GM18520 (cell line): ENCODE measurements around the gene THUMPD2.
"Not testable (repeated sequence)": the region's sequence is repeated elsewhere in the genome, so short reads cannot be mapped to it uniquely, and the experiment has no call there.

Experiments used
- ATAC-seq: cut with Tn5 transposase; IDR thresholded peaks from one replicate; pipeline ENCODE4 v1.9.1; 2021; ENCODE audit not compliant: unreplicated experiment

THUMPD2 gene

GRCh38 chr2:39762448-39762847, 16.6 kb downstream of the THUMPD2 start:
- no peak for ATAC-seq

DNA sequence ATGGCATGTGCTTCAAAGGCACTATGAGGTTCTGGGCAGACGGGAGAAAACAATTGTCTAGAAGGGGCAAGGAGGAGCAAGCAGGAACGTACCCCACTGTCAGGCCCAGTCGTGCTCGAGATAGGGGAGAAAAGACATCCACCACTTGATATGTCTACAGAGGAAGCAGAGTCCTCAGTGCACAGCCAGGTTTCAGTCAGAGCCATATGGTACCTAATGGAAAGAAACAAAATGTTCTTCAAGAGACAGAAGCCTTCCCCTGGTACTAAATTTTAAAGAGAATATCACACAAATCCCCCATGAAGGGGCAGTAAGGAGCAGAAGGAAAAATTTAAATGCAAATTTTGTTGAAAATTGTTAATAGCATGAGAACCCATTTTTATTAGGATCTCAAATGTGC, 21.9 kb downstream of the THUMPD2 start:
- ATAC-seq, result no peak

GRCh38 chr2:39755466-39755865, 23.6 kb downstream of the THUMPD2 start:
- ATAC-seq, result no peak

GRCh38 chr2:39743269-39743776, 35.7 kb downstream of the THUMPD2 start:
- ATAC-seq, result no peak

DNA sequence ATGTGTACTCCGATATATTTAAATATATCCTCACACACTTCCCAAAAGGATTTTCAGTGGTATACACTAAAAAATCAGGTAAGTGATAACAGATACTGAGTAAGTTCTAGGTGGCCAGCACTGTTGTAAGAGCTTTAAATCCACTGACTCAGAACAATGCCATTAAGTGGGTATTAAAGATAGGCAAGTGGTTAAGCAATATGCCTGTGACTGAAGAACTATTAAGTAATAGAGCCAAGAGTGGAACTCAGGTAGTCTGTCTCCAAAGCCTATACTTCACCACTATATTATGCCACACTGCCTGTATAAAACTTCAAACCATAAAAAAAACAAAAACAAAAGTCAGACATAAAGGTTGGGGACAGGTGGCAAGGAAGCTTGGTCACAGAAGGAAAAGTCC, 37.2 kb downstream of the THUMPD2 start:
- ATAC-seq, result no peak

GRCh38 chr2:39739386-39739785, 39.7 kb downstream of the THUMPD2 start:
- ATAC-seq, result no peak

DNA sequence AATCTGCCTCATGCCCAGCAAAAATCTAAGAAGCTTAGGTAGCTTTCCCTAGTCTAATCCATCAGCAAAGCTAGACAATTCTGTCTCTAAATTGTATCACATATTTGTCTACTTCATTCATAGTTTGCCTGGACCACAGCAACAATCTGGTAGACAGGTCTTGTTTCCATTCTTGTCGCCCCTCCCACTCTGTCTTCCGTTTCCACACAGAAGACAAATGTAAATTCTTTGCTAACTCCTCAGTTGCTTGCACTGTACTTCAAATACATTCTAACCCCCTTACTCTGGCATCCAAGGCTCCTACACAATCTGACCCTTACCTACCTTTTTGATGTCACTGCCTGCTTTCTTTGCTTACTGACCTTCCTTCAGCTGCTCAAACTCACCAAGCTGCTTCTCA, 40.1 kb downstream of the THUMPD2 start:
- no peak for ATAC-seq

GRCh38 chr2:39737661-39738060, 41.4 kb downstream of the THUMPD2 start:
- no peak for ATAC-seq

GRCh38 chr2:39736640-39737039, 42.4 kb downstream of the THUMPD2 start:
- no peak for ATAC-seq

- no peak for ATAC-seq
Measured at GRCh38 chr2:39735648-39736047, 43.4 kb downstream of the THUMPD2 start.

DNA sequence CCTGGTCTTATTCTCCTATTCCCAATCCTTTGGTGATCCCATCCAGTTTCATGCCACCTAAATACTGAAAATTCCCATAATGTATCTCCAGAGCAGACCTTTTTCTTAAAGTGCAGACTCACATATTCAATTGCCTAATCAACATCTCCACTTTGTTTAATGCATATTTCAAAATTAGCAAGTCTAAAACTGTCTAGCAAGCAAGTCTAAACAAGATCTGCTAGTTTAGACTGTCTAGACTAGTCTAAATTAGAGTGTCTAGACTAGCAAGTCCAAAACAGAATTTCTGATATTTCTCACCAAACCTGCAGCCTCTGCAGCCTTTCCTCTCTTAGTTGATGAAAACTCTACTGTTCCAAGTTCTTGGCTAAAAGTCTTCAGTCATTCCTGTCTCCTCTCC, 44.6 kb downstream of the THUMPD2 start:
- ATAC-seq, result no peak

DNA sequence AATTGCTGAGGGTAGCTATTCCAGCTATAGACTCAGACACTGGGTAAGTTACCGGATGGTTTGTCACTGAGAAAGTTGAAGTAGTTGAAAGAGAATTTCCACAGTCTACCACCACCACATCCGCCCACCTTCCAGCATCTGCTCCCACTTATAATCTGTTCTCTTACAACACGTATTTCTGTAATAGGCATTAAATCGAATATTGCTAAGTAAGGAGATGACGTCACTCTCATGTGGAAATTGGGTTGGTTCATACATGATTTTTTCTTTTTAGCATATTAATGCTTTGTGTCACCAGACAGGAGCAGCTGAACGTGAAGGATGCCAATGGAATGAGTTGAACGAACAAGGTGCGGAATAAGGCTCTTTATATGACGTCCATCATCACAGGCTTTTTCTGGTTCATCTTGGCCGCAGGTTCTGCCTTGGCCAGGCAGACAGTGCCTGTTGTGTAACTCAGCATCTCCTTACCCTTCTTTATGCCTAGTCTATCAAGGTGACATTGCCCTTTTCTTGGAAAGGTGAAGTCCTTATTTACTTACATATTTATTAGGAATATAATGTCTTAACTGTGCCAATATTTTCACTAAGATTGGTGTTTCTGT, 45.9 kb downstream of the THUMPD2 start:
- no peak for ATAC-seq

DNA sequence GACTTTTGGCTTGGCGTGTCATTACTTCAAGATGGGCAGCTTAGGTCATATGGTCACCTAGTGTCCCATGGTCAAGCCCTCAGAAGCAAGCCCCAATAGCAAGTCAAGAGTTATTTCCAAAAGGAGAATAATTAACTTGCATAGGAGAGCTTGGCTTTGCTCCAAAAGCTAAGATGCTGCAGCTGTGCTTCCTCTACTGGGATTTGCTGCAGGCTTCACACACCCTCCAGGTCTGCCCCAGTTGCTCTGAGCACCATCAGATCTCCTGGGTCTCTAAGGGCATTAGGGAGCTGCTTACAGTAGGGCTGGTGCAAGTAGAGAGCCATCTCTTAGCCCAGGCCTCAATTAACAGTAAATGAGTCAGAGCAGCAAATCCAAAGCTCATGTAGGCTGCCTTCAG, 46.6 kb downstream of the THUMPD2 start:
- no peak for ATAC-seq

DNA sequence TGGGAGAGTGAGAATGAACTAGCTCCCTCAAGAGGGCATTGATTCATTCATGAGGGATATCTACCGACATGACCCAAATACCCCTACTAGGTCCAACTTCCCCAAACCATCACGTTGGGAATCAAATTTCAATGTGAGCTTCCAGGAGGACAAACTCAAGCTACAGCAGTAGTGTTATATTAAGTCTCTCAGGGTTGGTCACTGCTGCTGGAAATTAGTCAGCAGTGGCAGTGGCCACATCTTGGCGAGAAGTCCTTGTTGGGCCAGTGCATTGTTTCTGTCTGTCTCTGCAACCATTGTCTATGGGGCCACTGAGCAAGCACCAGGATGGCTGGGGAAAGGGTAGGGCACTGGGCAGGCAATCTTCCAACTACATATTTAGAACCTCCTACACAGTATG, 47.5 kb downstream of the THUMPD2 start:
- no peak for ATAC-seq

- peak; percentile 47 for ATAC-seq
Measured at GRCh38 chr2:39730685-39731302, 48.3 kb downstream of the THUMPD2 start.

DNA sequence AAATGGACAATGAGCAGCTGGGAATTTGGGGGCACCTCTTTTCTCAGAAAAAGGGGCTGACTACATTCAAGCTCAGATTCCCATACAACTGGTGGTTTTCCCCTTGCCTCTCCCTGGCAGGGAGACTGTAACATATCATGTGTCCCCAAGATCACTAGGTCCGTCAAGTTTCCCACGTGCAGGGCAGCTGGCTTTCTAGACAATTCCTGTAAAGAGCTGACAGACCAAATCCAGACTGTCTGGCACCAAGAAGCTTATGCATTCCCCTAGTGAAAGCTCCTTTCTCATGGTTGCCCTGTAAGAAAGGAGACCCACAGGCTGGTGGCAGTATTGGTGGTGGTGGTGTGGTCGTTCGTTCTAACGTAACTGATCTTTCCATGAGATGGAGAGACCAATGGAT, 48.8 kb downstream of the THUMPD2 start:
- no peak for ATAC-seq

GRCh38 chr2:39728941-39729351, 50.1 kb downstream of the THUMPD2 start:
- no peak for ATAC-seq

DNA sequence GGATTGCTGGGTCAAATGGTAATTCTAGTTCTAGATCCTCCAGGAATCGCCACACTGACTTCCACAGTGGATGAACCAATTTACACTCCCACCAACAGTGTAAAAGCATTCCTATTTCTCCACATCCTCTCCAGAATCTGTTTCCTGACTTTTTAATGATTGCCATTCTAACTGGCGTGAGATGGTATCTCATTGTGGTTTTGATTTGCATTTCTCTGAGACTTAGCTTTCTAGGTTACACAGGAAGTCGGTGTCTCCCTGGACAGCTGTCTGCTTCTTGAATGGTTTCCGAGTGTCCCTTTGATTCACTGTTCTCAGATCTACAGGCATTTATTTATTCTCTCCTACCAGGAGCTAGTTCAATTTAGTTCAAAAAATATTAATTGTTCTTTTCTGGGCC, 51.0 kb downstream of the THUMPD2 start:
- not testable (repeated sequence) for ATAC-seq

- no peak for ATAC-seq
Measured at GRCh38 chr2:39725401-39725800, 53.7 kb downstream of the THUMPD2 start.

GRCh38 chr2:39724828-39725144, 54.3 kb downstream of the THUMPD2 start:
- no peak for ATAC-seq

GRCh38 chr2:39723946-39724827, 54.9 kb downstream of the THUMPD2 start:
- peak; percentile 38 for ATAC-seq

- ATAC-seq, result no peak
Measured at GRCh38 chr2:39723497-39723896, 55.6 kb downstream of the THUMPD2 start.
